HFFc6 (cell line): Measurements from ENCODE around the gene KDM2A. TPM values are rescaled to one million over a fixed set of nuclear protein-coding genes. Genes with fewer than 3 reads are reported as not detected.

Source experiments
- DNase-seq: peaks from one replicate; pipeline ENCODE4 v3.0.0-alpha.2; 2018
- H3K27ac Mint-ChIP-seq: 2 replicates; pipeline ENCODE4 v1.8.0; 2020; ENCODE audit warnings: mild to moderate bottlenecking, mixed read lengths
- H3K27me3 Mint-ChIP-seq: 2 replicates; pipeline ENCODE4 v1.8.0; 2021; ENCODE audit warnings: mild to moderate bottlenecking, moderate library complexity, mixed read lengths; ENCODE audit not compliant: insufficient read depth
- H3K36me3 Mint-ChIP-seq: 2 replicates; pipeline ENCODE4 v1.8.0; 2021; ENCODE audit warnings: low read depth, mixed read lengths
- H3K4me1 Mint-ChIP-seq: 2 replicates; pipeline ENCODE4 v1.8.0; 2020; ENCODE audit warnings: low read depth, mixed read lengths
- H3K4me3 Mint-ChIP-seq: 2 replicates; pipeline ENCODE4 v1.8.0; 2020; ENCODE audit warnings: mild to moderate bottlenecking, moderate library complexity, mixed read lengths
- H3K9me3 Mint-ChIP-seq: 2 replicates; pipeline ENCODE4 v1.8.0; 2020; ENCODE audit warnings: mild to moderate bottlenecking, mixed read lengths
- total RNA-seq, 6 experiments: library from RNA; stranded (reverse); fragmentation: NEBNext Ultra II Directional; extraction: Animal tissue kit (Norgen Biotek cat#: 25700); gene quantifications; 2 replicates in 1 of 6; 3 replicates in 5 of 6; pipeline ENCODE4 v1.2.3, GENCODE V29; 2021
- TF ChIP-seq, protein P1 (sequence below): fragments of 200-600 bp; sonication (generic); IDR thresholded peaks from 2 replicates; pipeline ENCODE4 v1.5.0; 2021; ENCODE audit warnings: antibody characterized with exemption, mild to moderate bottlenecking

Gene KDM2A
- total RNA-seq, 6 experiments from 2014 or later, result 46.1 to 55.0 (median 49.7) TPM

DNA sequence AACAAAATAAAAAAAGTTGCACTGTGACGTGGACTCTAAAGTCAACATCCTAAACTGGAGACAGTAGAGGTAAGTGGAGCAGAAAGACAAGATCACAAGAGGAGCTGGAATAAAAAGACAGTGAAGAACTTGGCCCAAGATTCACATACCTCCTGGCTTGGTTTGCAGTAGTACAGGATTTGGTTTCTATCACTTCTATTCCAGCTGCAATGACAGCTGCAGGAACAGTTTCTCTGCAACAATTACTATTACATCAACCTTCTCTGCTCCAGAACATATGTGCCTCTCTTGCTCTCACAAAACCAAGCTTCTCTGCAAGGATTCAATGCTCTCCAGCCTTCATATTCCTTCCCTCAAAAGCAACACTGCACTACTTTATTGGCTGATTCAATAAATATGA lies 7.8 kb upstream of the KDM2A start:
- DNase-seq, result no peak
- Mint-ChIP-seq H3K4me3 (no peak overlapping the region), H3K27ac (no peak overlapping the region), H3K36me3 (no peaks in the 10 kb centered on the region), H3K9me3 (no peaks in the 10 kb centered on the region), H3K4me1 (no peaks in the 10 kb centered on the region), H3K27me3 (peaks cover 5% of the 10 kb centered on the region)
- TF ChIP-seq, protein P1, sequence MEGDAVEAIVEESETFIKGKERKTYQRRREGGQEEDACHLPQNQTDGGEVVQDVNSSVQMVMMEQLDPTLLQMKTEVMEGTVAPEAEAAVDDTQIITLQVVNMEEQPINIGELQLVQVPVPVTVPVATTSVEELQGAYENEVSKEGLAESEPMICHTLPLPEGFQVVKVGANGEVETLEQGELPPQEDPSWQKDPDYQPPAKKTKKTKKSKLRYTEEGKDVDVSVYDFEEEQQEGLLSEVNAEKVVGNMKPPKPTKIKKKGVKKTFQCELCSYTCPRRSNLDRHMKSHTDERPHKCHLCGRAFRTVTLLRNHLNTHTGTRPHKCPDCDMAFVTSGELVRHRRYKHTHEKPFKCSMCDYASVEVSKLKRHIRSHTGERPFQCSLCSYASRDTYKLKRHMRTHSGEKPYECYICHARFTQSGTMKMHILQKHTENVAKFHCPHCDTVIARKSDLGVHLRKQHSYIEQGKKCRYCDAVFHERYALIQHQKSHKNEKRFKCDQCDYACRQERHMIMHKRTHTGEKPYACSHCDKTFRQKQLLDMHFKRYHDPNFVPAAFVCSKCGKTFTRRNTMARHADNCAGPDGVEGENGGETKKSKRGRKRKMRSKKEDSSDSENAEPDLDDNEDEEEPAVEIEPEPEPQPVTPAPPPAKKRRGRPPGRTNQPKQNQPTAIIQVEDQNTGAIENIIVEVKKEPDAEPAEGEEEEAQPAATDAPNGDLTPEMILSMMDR, result no peak

DNA sequence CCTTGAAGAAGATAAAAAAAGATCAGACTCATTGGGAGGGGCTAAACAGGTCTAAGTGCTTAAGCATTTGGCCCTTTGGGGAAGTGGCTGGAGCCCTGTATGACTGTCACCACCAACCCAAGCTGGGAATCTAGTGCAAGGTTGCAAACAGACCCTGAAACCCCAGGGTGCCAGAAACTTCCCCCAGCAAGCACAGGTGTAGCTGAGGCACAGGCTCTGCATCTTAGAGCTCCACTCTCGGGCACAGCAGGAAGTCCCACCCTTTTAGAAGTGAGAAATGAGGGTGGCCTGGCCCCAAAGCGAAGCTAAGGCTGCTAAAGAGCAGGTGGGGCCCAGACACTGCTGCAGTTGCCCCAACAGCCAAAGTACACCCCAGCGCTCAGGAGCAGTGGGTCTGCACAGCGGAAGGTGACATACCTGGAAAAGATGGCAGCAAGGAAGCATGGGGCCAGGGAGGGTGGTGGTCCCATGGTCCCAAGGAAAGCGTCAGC lies 5.8 kb upstream of the KDM2A start:
- Mint-ChIP-seq H3K36me3 (no peaks in the 10 kb centered on the region), H3K9me3 (no peaks in the 10 kb centered on the region), H3K27ac (no peak overlapping the region), H3K4me1 (no peaks in the 10 kb centered on the region), H3K27me3 (peaks cover 3% of the 10 kb centered on the region), H3K4me3 (no peak overlapping the region)
- no peak for DNase-seq
- TF ChIP-seq, protein P1, result no peak

DNA sequence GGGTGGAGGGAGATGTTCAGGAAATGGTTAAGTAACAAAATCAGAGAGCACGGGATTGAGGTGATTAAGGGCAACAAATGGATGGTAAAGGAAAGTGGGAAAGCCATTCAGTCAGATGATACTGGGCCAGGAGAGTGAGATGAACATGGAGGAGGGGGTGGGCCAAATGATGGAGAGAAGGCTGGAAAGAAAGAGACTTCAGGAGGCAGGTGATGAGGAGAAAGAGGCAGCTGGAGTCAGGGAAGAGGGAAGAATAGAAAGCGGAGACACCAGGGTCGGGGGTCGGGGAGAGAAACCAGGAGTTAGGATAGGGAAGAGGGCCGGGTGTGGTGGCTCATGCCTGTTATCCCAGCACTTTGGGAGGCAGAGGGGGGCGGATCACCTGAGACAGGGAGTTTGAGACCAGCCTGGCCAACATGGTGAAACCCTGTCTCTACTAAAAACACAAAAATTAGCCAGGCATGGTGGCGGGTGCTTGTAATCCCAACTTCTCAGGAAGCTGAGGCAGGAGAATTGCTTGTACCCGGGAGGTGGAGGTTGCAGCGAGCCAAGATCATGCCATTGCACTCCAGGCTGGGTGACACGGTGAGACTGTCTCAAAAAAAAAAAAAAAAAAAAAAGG lies 4.7 kb upstream of the KDM2A start:
- Mint-ChIP-seq H3K9me3 (no peaks in the 10 kb centered on the region), H3K4me1 (no peaks in the 10 kb centered on the region), H3K27me3 (peaks cover 3% of the 10 kb centered on the region), H3K4me3 (no peak overlapping the region), H3K27ac (no peak overlapping the region), H3K36me3 (no peaks in the 10 kb centered on the region)
- TF ChIP-seq, protein P1, result no peak
- no peak for DNase-seq

DNA sequence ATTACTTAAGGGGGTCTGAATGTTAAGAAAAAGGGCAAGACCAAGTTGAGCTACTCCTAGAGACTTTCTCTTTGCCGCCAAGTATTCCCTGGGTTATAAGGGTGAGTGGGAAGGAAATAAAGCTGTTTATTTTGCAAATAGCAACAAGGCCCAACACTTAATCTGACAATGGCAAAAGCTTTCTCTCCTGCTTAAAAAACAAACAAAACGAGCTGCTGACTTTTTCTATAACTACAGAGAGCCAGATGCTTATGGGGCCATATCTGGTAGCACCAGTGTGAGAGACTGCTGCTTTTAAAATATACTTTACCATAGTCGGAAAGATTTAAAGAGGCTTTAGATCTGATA lies 2.3 kb upstream of the KDM2A start:
- no peaks in the 10 kb centered on the region; the same call in 1 of the 2 replicates for H3K27me3 Mint-ChIP-seq
- H3K36me3 Mint-ChIP-seq, result peaks cover 16% of the 10 kb centered on the region
- H3K4me1 Mint-ChIP-seq, result peaks cover 9% of the 10 kb centered on the region
- H3K9me3 Mint-ChIP-seq, result no peaks in the 10 kb centered on the region
- no peak for DNase-seq
- no peak overlapping the region for H3K27ac Mint-ChIP-seq
- TF ChIP-seq, protein P1, result no peak
- H3K4me3 Mint-ChIP-seq, result no peak overlapping the region

DNA sequence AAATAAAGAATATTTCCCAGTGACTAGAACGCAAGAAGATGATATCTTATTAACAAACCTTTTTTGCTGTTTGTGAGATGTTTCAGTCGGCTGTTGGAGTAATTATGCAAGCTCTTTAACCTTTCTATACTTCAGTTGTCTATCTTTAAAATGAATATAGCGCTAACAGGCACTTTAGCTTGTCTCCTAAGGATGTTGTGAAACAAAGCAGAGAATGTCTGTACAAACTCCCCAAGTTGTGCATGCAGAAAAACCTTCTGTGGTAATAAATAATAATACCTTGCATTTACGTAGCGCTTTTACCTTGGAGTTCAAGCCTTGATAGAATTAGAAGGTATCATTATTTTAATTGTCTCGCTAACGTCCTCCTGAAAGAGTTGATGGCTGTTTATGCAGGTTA lies 1.9 kb upstream of the KDM2A start:
- TF ChIP-seq, protein P1, result no peak
- Mint-ChIP-seq H3K27me3 (no peaks in the 10 kb centered on the region; the same call in 1 of the 2 replicates), H3K4me3 (peak overlapping the region; percentile 42; the same call in 1 of the 2 replicates), H3K36me3 (peaks cover 16% of the 10 kb centered on the region), H3K9me3 (no peaks in the 10 kb centered on the region), H3K4me1 (peaks cover 13% of the 10 kb centered on the region), H3K27ac (peak overlapping the region; percentile 74)
- DNase-seq, result no peak
